GM23248 (cell line): ENCODE data around the gene GPX3.

ENCODE experiments used
- EZH2 ChIP-seq: fragments of 200-600 bp; sonication (generic); IDR thresholded peaks from 2 replicates; pipeline ENCODE4 v1.6.1; 2018; ENCODE audit warnings: antibody characterized with exemption, mild to moderate bottlenecking; ENCODE audit not compliant: insufficient read depth, poor library complexity, severe bottlenecking
- EZH2phosphoT487 ChIP-seq: fragments of 200-600 bp; sonication (generic); IDR thresholded peaks from 2 replicates; pipeline ENCODE4 v1.6.1; 2018; ENCODE audit warnings: antibody characterized with exemption, moderate library complexity, mild to moderate bottlenecking, low read depth; ENCODE audit not compliant: insufficient read depth

- no peak for TF ChIP-seq EZH2phosphoT487
- no peak for TF ChIP-seq EZH2
These were observed 5.6 kb upstream of the GPX3 start for GRCh38 chr5:151014680-151015343.
